DND-41 (cell line): ENCODE results near the gene OSBPL1A.

Source experiments
- EZH2 ChIP-seq: IDR thresholded peaks from 3 replicates; pipeline ENCODE4 v1.6.1; 2012; ENCODE audit warnings: borderline replicate concordance, low read depth, mild to moderate bottlenecking, moderate library complexity, low read length, inconsistent platforms; ENCODE audit not compliant: severe bottlenecking
- TF ChIP-seq, protein P1 (sequence below): IDR thresholded peaks from 2 replicates; pipeline ENCODE4 v1.5.1; 2012; ENCODE audit warnings: borderline replicate concordance, low read length, moderate library complexity, mild to moderate bottlenecking; ENCODE audit not compliant: poor library complexity, severe bottlenecking; ENCODE audit errors: extremely low read depth

DNA sequence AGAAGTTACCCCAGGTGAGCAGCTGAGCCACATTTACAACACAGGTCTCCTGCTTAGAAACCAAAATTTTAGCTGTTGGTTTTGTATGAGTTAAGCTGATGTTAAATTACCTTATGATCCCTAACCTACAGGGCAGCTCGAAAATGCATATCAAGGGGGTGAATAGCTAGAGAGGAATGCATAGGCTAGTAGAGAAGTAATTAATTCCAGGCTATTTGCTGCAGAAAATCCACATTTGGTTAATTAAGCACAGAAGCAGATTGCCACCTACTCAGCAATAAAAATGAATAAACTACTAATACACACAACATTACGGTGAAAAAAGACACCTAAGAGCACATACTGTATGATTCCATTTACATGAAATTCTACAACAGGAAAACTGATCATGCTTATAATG is 91.4 kb downstream of the OSBPL1A start:
- TF ChIP-seq, protein P1, sequence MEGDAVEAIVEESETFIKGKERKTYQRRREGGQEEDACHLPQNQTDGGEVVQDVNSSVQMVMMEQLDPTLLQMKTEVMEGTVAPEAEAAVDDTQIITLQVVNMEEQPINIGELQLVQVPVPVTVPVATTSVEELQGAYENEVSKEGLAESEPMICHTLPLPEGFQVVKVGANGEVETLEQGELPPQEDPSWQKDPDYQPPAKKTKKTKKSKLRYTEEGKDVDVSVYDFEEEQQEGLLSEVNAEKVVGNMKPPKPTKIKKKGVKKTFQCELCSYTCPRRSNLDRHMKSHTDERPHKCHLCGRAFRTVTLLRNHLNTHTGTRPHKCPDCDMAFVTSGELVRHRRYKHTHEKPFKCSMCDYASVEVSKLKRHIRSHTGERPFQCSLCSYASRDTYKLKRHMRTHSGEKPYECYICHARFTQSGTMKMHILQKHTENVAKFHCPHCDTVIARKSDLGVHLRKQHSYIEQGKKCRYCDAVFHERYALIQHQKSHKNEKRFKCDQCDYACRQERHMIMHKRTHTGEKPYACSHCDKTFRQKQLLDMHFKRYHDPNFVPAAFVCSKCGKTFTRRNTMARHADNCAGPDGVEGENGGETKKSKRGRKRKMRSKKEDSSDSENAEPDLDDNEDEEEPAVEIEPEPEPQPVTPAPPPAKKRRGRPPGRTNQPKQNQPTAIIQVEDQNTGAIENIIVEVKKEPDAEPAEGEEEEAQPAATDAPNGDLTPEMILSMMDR = no peak
- TF ChIP-seq EZH2 = no peak
